Measurements from ENCODE around the gene RRP9.
"Not testable (repeated sequence)": the region's sequence is repeated elsewhere in the genome, so short reads cannot be mapped to it uniquely, and the experiment has no call there.

Gene RRP9

DNA sequence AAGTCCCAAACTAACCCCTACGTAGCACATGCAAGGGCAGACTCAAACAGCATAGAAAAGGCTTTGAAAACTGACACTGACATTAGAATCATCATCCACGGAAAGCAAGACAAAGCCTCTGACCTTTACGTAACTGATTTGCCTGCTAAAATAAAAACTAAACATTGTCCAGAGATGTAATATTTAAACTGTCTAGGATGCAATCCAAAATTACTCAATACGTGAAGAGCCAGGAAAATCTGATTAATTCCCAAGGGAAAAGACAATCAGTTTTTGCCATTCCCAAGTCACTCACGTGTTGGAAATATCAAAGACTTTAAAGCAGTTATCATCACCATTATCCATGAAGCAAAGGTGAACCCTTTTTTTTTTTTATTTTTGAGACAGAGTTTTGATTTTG is 25.3 kb downstream of the RRP9 start:
- DNase-seq (ENCODE audit: low spot score) = no peak

DNA sequence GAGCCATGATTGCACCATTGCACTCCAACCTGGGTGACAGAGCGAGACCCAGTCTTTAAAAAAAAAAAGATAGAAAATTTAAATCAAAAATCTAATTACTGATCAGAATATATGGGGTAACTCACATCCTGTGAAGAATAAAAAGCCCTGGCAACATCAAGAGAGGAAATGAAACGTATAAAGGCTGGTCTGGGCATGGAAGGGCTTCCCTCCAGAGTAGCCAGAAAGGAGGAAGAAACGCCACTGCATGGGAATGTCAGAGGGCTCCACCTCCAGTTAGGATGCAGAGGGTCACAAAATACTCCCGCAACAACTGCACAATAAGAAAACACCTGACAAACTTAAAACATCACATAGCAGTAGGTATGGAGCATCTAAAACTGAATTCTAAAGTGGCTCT is 33.7 kb downstream of the RRP9 start:
- H3K18ac ChIP-seq (ENCODE audit: low read length) = no peak overlapping the region
- H4K91ac ChIP-seq (ENCODE audit: low read depth, low read length, poor library complexity) = no peak overlapping the region
- no peak overlapping the region for H2BK120ac ChIP-seq (ENCODE audit: low read depth, low read length)
- no peak overlapping the region for H3K27ac ChIP-seq (replicated peaks; ENCODE audit: low read length)
- no peak overlapping the region for H3K23ac ChIP-seq (ENCODE audit: low read depth, low read length, poor library complexity)
- no peaks in the 10 kb centered on the region for H3K4me1 ChIP-seq (ENCODE audit: control insufficient read depth in 2 of 2, insufficient read depth in 1 of 2, low read depth in 1 of 2, low read length in 2 of 2)
- no peak for DNase-seq (ENCODE audit: low spot score)
- peaks cover 0 to 4% of the 10 kb centered on the region in 2 donors for H3K9me3 ChIP-seq (replicated peaks in 1 of 2; ENCODE audit: control insufficient read depth in 2 of 2, insufficient read depth in 1 of 2, low read depth in 1 of 2, low read length in 2 of 2)
- no peaks in the 10 kb centered on the region for H3K27me3 ChIP-seq (ENCODE audit: control insufficient read depth in 3 of 3, insufficient read depth in 3 of 3, low read depth in 1 of 3, low read length in 3 of 3)
- no peak overlapping the region for H3K9ac ChIP-seq (ENCODE audit: low read depth, low read length, poor library complexity)
- H2AFZ ChIP-seq (ENCODE audit: low read length) = no peak overlapping the region
- no peak overlapping the region for H3K14ac ChIP-seq (ENCODE audit: low read length)
- WGBS, 2 donors (ENCODE audit: extremely low coverage in 2 of 2, insufficient read length in 2 of 2, insufficient replicate concordance in 1 of 2) = no CpG with 5 or more reads among the region's 4 CpGs
- H3K4me2 ChIP-seq (ENCODE audit: insufficient read depth, low read length, poor library complexity, severe bottlenecking) = no peak overlapping the region
- no peaks in the 10 kb centered on the region for H3K79me1 ChIP-seq (ENCODE audit: low read depth, low read length)
- no peak overlapping the region for H2BK5ac ChIP-seq (ENCODE audit: low read length)
- no peak overlapping the region for H2AK5ac ChIP-seq (ENCODE audit: low read depth, low read length)
- no peaks in the 10 kb centered on the region for H3K36me3 ChIP-seq (replicated peaks in 1 of 2; ENCODE audit: control insufficient read depth in 2 of 2, insufficient read depth in 2 of 2, low read length in 2 of 2)
- H3K4ac ChIP-seq (ENCODE audit: low read length) = no peak overlapping the region
- no peak overlapping the region for H2BK15ac ChIP-seq (ENCODE audit: low read length)
- H3K4me3 ChIP-seq (ENCODE audit: low read length in 2 of 2) = no peak overlapping the region
- no peak overlapping the region for H4K8ac ChIP-seq (ENCODE audit: low read depth, low read length)
- no peak overlapping the region for H2BK12ac ChIP-seq (ENCODE audit: low read length)

More for the DNA sequence above, 25.3 kb downstream of the RRP9 start:
- H3K14ac ChIP-seq (ENCODE audit: low read length) = no peak overlapping the region
- H3K23ac ChIP-seq (ENCODE audit: low read depth, low read length, poor library complexity) = no peak overlapping the region
- no CpG with 5 or more reads among the region's 5 CpGs for WGBS, 2 donors (ENCODE audit: extremely low coverage in 2 of 2, insufficient read length in 2 of 2, insufficient replicate concordance in 1 of 2)
- H3K27me3 ChIP-seq (ENCODE audit: control insufficient read depth in 3 of 3, insufficient read depth in 3 of 3, low read depth in 1 of 3, low read length in 3 of 3) = no peaks in the 10 kb centered on the region
- no peak overlapping the region for H3K18ac ChIP-seq (ENCODE audit: low read length)
- H3K4ac ChIP-seq (ENCODE audit: low read length) = no peak overlapping the region
- no peak overlapping the region for H2AK5ac ChIP-seq (ENCODE audit: low read depth, low read length)
- no peaks in the 10 kb centered on the region for H3K79me1 ChIP-seq (ENCODE audit: low read depth, low read length)
- no peak overlapping the region for H2BK5ac ChIP-seq (ENCODE audit: low read length)
- no peak overlapping the region for H2BK15ac ChIP-seq (ENCODE audit: low read length)
- no peak overlapping the region for H2BK12ac ChIP-seq (ENCODE audit: low read length)
- no peaks in the 10 kb centered on the region for H3K36me3 ChIP-seq (replicated peaks in 1 of 2; ENCODE audit: control insufficient read depth in 2 of 2, insufficient read depth in 2 of 2, low read length in 2 of 2)
- H3K9ac ChIP-seq (ENCODE audit: low read depth, low read length, poor library complexity) = no peak overlapping the region
- no peak overlapping the region for H3K27ac ChIP-seq (replicated peaks; ENCODE audit: low read length)
- no peak overlapping the region for H3K4me3 ChIP-seq (ENCODE audit: low read length in 2 of 2)
- H3K9me3 ChIP-seq (replicated peaks in 1 of 2; ENCODE audit: control insufficient read depth in 2 of 2, insufficient read depth in 1 of 2, low read depth in 1 of 2, low read length in 2 of 2) = no peaks in the 10 kb centered on the region
- H4K91ac ChIP-seq (ENCODE audit: low read depth, low read length, poor library complexity) = no peak overlapping the region
- H2BK120ac ChIP-seq (ENCODE audit: low read depth, low read length) = no peak overlapping the region
- H4K8ac ChIP-seq (ENCODE audit: low read depth, low read length) = no peak overlapping the region
- H2AFZ ChIP-seq (ENCODE audit: low read length) = no peak overlapping the region
- no peak overlapping the region for H3K4me2 ChIP-seq (ENCODE audit: insufficient read depth, low read length, poor library complexity, severe bottlenecking)
- H3K4me1 ChIP-seq (ENCODE audit: control insufficient read depth in 2 of 2, insufficient read depth in 1 of 2, low read depth in 1 of 2, low read length in 2 of 2) = no peaks in the 10 kb centered on the region

DNA sequence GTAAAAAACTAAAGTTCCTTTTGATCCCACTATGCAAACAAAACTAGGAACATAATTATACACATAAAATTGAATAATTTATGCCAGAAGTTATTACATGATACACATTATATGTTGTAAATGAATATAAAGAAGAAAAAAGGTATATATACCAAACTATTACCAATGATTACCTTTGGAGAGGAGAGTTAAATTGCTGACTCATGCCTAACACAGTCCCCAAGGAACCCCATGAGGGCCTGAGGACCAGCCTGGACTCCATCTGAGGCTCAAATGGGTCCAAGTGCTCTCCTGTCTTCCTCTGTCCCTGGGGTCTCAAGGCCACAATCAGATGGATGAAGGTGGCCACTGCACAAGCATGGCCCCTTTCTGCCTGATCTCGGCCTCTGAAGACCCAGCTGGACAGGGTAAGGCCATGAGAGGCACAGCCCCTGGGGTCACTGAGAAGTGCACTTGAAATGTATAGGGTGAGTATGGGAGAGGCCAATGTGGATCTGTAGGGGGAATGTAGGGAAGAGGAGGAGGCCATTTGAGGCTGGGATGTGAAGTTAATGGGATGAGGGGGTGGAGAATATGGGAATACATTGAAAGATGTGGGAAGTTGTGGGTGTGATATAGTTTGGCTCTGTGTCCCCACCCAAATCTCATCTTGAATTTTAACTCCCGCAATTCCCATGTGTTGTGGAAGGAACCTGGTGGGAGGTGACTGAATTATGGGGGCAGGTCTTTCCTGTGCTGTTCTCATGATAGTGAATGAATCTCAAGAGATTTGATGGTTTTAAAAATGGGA is 37.5 kb downstream of the RRP9 start:
- Histone ChIP-seq H2BK15ac (ENCODE audit: low read length) (no peak overlapping the region), H2BK120ac (ENCODE audit: low read depth, low read length) (no peak overlapping the region), H2BK12ac (ENCODE audit: low read length) (no peak overlapping the region), H3K36me3 (replicated peaks in 1 of 2; ENCODE audit: control insufficient read depth in 2 of 2, insufficient read depth in 2 of 2, low read length in 2 of 2) (no peaks in the 10 kb centered on the region), H3K27me3 (ENCODE audit: control insufficient read depth in 3 of 3, insufficient read depth in 3 of 3, low read depth in 1 of 3, low read length in 3 of 3) (no peaks in the 10 kb centered on the region), H3K9me3 (replicated peaks in 1 of 2; ENCODE audit: control insufficient read depth in 2 of 2, insufficient read depth in 1 of 2, low read depth in 1 of 2, low read length in 2 of 2) (peaks cover 0 to 4% of the 10 kb centered on the region in 2 donors), H2BK5ac (ENCODE audit: low read length) (no peak overlapping the region), H4K91ac (ENCODE audit: low read depth, low read length, poor library complexity) (no peak overlapping the region), H4K8ac (ENCODE audit: low read depth, low read length) (no peak overlapping the region), H3K14ac (ENCODE audit: low read length) (no peak overlapping the region), H3K4ac (ENCODE audit: low read length) (no peak overlapping the region), H3K23ac (ENCODE audit: low read depth, low read length, poor library complexity) (peak overlapping the region; percentile 8), H2AK5ac (ENCODE audit: low read depth, low read length) (no peak overlapping the region), H3K9ac (ENCODE audit: low read depth, low read length, poor library complexity) (peak overlapping the region; percentile 64), H3K4me3 (ENCODE audit: low read length in 2 of 2) (peak overlapping the region in 1 of 2 donors; percentile 22), H3K4me2 (ENCODE audit: insufficient read depth, low read length, poor library complexity, severe bottlenecking) (no peak overlapping the region), H3K27ac (replicated peaks; ENCODE audit: low read length) (no peak overlapping the region), H3K18ac (ENCODE audit: low read length) (no peak overlapping the region), H3K4me1 (ENCODE audit: control insufficient read depth in 2 of 2, insufficient read depth in 1 of 2, low read depth in 1 of 2, low read length in 2 of 2) (no peaks in the 10 kb centered on the region), H2AFZ (ENCODE audit: low read length) (no peak overlapping the region), H3K79me1 (ENCODE audit: low read depth, low read length) (no peaks in the 10 kb centered on the region)
- DNase-seq (ENCODE audit: low spot score) = no peak
- no CpG with 5 or more reads among the region's 2 CpGs for WGBS, 2 donors (ENCODE audit: extremely low coverage in 2 of 2, insufficient read length in 2 of 2, insufficient replicate concordance in 1 of 2)

DNA sequence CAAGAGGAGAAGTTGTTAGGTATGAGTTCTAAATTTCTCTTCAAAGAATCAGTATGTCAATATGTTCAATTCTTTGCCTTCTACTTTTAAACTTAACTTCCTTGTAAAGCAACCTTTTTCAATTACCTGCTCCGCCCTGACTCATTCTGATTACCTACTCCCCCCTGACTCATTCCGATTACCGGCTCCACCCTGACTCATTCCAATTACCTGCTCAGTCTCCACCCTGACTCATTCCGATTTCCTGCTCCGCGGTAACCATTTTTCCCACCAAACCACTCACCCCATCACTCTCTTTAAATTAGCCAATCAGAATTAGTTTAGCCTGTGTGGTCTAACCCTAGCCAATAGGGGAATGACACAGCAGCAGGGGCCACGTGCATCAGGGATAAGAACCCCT is 39.3 kb downstream of the RRP9 start:
- not testable (repeated sequence) for H3K18ac ChIP-seq (ENCODE audit: low read length); H3K4ac ChIP-seq (ENCODE audit: low read length); H3K23ac ChIP-seq (ENCODE audit: low read depth, low read length, poor library complexity); H3K36me3 ChIP-seq (replicated peaks in 1 of 2; ENCODE audit: control insufficient read depth in 2 of 2, insufficient read depth in 2 of 2, low read length in 2 of 2); H3K79me1 ChIP-seq (ENCODE audit: low read depth, low read length); H2AFZ ChIP-seq (ENCODE audit: low read length); H4K91ac ChIP-seq (ENCODE audit: low read depth, low read length, poor library complexity); H3K27me3 ChIP-seq (ENCODE audit: control insufficient read depth in 3 of 3, insufficient read depth in 3 of 3, low read depth in 1 of 3, low read length in 3 of 3); H3K27ac ChIP-seq (replicated peaks; ENCODE audit: low read length); H3K4me1 ChIP-seq (ENCODE audit: control insufficient read depth in 2 of 2, insufficient read depth in 1 of 2, low read depth in 1 of 2, low read length in 2 of 2); H3K4me2 ChIP-seq (ENCODE audit: insufficient read depth, low read length, poor library complexity, severe bottlenecking); H2BK15ac ChIP-seq (ENCODE audit: low read length); H2BK12ac ChIP-seq (ENCODE audit: low read length); H3K9ac ChIP-seq (ENCODE audit: low read depth, low read length, poor library complexity); H2BK5ac ChIP-seq (ENCODE audit: low read length); H3K14ac ChIP-seq (ENCODE audit: low read length); H3K9me3 ChIP-seq (replicated peaks in 1 of 2; ENCODE audit: control insufficient read depth in 2 of 2, insufficient read depth in 1 of 2, low read depth in 1 of 2, low read length in 2 of 2); H2AK5ac ChIP-seq (ENCODE audit: low read depth, low read length); H4K8ac ChIP-seq (ENCODE audit: low read depth, low read length); H2BK120ac ChIP-seq (ENCODE audit: low read depth, low read length); DNase-seq (ENCODE audit: low spot score); H3K4me3 ChIP-seq (ENCODE audit: low read length in 2 of 2)
- WGBS, 2 donors (ENCODE audit: extremely low coverage in 2 of 2, insufficient read length in 2 of 2, insufficient replicate concordance in 1 of 2) = no CpG with 5 or more reads among the region's 7 CpGs

All from neuronal stem cell (in vitro differentiated cells).